Kidney glomerular epithelial cell (primary cell): ENCODE measurements around the gene EGFL8.
"Not testable (repeated sequence)": the region's sequence is repeated elsewhere in the genome, so short reads cannot be mapped to it uniquely, and the experiment has no call there.

Source experiments
- DNase-seq: peaks from one replicate; lab custom pipeline; 2025; lab: John Stamatoyannopoulos, UW

The EGFL8 gene

GRCh38 chr6:32196682-32197616 lies 32.6 kb downstream of the EGFL8 start:
- DNase-seq = no peak

- no peak for DNase-seq
Observed at GRCh38 chr6:32198345-32198696, 33.9 kb downstream of the EGFL8 start.

- DNase-seq = no peak
Observed at GRCh38 chr6:32198866-32199265, 34.5 kb downstream of the EGFL8 start.

- DNase-seq = no peak
Observed at GRCh38 chr6:32200711-32201475, 36.5 kb downstream of the EGFL8 start.

GRCh38 chr6:32202186-32202585 lies 37.8 kb downstream of the EGFL8 start:
- no peak for DNase-seq

- DNase-seq = no peak
Observed at GRCh38 chr6:32203426-32204267, 39.3 kb downstream of the EGFL8 start.

GRCh38 chr6:32204268-32204715 lies 39.9 kb downstream of the EGFL8 start:
- DNase-seq = no peak

DNA sequence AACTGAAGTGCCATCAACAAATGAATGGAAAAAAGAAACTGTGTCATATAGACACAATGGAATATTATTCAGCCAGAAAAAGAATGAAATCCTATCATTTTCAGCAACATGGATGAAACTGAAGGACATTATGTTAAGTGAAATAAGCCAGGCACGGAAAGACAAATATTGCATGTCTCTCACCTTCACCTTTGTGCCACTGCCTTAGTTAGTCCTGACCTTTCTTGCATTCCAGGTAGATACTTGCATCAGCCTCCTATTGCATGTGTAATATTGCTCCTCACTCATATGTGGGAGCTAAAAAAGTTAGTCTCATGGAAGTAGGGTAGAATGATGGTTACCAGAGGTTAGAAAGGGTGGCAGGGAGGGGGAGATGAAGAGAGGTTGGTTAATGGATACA lies 44.6 kb downstream of the EGFL8 start:
- DNase-seq = no peak

GRCh38 chr6:32210191-32210601 lies 45.8 kb downstream of the EGFL8 start:
- DNase-seq = no peak

DNA sequence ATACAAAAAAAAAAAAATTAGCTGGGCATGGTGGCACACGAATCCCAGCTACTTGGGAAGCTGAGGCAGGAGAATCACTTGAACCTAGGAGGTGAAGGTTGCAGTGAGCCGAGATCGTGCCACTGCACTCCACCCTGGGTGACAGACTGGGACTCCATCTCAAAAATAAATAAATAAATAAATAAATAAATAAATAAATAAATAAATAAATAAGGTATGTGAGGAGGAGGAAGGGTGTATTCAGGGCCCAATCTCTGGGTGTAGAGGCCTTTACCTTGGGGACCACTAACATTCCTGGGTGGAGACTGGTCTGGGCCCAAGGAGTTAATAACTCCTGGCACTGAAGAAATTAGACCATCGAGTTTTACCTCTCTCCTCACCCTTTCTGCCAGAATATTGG lies 47.0 kb downstream of the EGFL8 start:
- not testable (repeated sequence) for DNase-seq

GRCh38 chr6:32212076-32212760 lies 47.8 kb downstream of the EGFL8 start:
- no peak for DNase-seq

- DNase-seq = no peak
Observed at GRCh38 chr6:32213649-32214048, 49.3 kb downstream of the EGFL8 start.

GRCh38 chr6:32214126-32214525 lies 49.7 kb downstream of the EGFL8 start:
- no peak for DNase-seq

DNA sequence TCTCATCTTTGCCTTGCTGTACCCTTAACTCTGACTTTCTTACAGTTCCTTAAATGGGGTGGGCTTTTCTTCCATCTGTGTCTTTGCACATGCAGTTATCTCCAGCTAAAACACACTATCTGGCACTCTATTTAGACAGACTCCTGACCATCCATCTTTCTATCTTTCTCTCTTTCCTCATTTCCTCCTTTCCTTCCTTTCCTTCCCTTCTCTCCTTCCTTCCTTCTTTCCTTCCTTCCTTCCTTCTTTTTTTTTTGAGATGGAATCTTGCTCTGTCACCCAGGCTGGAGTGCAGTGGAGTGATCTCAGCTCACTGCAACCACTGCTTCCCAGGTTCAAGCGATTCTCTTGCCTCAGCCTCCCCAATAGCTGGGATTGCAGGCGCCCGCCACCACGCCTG lies 51.2 kb downstream of the EGFL8 start:
- no peak for DNase-seq

- DNase-seq = no peak
Observed at GRCh38 chr6:32216285-32216684, 51.9 kb downstream of the EGFL8 start.

GRCh38 chr6:32216998-32217397 lies 52.6 kb downstream of the EGFL8 start:
- no peak for DNase-seq
